Activated CD8-positive, alpha-beta T cell treated with anti-CD3 and anti-CD28 coated beads for 36 hours (primary cell): ENCODE results near the gene JMJD8. TPM values are rescaled to one million over a fixed set of nuclear protein-coding genes. Genes with fewer than 3 reads are reported as not detected.

ENCODE experiments used
- ATAC-seq: fragments of 200-7000 bp; cut with Tn5 transposase; one replicate; pipeline ENCODE4 v1.10.0; 2021; ENCODE audit warnings: mild to moderate bottlenecking, moderate library complexity
- CTCF ChIA-PET: fragments of 350-600 bp; sonication (Branson Sonifier 250); formaldehyde crosslinking; loops from one replicate; lab custom pipeline; 2021; ENCODE audit warnings: antibody characterized with exemption; lab: Charles Lee
- POLR2A ChIA-PET: fragments of 350-600 bp; sonication (Branson Sonifier 250); formaldehyde crosslinking; loops from one replicate; lab custom pipeline; 2021; ENCODE audit warnings: antibody characterized with exemption; lab: Charles Lee
- DNase-seq: peaks from one replicate; pipeline ENCODE4 v3.0.0-alpha.2; 2020
- H3K27ac Mint-ChIP-seq: one replicate; pipeline ENCODE4 v1.8.0; 2021; ENCODE audit warnings: mild to moderate bottlenecking, mixed read lengths
- H3K27me3 Mint-ChIP-seq: one replicate; pipeline ENCODE4 v1.8.0; 2021; ENCODE audit warnings: mixed read lengths
- H3K36me3 Mint-ChIP-seq: one replicate; pipeline ENCODE4 v1.8.0; 2021; ENCODE audit warnings: low read depth, mixed read lengths
- H3K4me1 Mint-ChIP-seq: one replicate; pipeline ENCODE4 v1.8.0; 2021; ENCODE audit warnings: low read depth, mixed read lengths
- H3K4me3 Mint-ChIP-seq: one replicate; pipeline ENCODE4 v1.8.0; 2021; ENCODE audit warnings: mild to moderate bottlenecking, moderate library complexity, mixed read lengths
- H3K9me3 Mint-ChIP-seq: one replicate; pipeline ENCODE4 v1.8.0; 2021; ENCODE audit warnings: mixed read lengths
- intact Hi-C: fragments of 100-400 bp; cut with micrococcal nuclease; formaldehyde crosslinking; loops from one replicate; pipeline ENCODE4 v1.10.0; 2022
- total RNA-seq, 2 experiments: library from RNA; stranded (reverse); gene quantifications; one replicate each; pipeline ENCODE4 v1.2.3, GENCODE V29; 2021
- TF ChIP-seq, protein P1 (sequence below): fragments of 200-600 bp; IDR thresholded peaks from one replicate; pipeline ENCODE4 v1.8.0; 2022; ENCODE audit warnings: antibody characterized with exemption, mild to moderate bottlenecking

JMJD8 gene
- total RNA-seq, 2 experiments from 2014 or later: 26.2 to 28.7 TPM

GRCh38 chr16:634051-634670 lies 50.0 kb downstream of the JMJD8 start:
- no peak for DNase-seq
- TF ChIP-seq, protein P1, sequence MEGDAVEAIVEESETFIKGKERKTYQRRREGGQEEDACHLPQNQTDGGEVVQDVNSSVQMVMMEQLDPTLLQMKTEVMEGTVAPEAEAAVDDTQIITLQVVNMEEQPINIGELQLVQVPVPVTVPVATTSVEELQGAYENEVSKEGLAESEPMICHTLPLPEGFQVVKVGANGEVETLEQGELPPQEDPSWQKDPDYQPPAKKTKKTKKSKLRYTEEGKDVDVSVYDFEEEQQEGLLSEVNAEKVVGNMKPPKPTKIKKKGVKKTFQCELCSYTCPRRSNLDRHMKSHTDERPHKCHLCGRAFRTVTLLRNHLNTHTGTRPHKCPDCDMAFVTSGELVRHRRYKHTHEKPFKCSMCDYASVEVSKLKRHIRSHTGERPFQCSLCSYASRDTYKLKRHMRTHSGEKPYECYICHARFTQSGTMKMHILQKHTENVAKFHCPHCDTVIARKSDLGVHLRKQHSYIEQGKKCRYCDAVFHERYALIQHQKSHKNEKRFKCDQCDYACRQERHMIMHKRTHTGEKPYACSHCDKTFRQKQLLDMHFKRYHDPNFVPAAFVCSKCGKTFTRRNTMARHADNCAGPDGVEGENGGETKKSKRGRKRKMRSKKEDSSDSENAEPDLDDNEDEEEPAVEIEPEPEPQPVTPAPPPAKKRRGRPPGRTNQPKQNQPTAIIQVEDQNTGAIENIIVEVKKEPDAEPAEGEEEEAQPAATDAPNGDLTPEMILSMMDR: no peak

DNA sequence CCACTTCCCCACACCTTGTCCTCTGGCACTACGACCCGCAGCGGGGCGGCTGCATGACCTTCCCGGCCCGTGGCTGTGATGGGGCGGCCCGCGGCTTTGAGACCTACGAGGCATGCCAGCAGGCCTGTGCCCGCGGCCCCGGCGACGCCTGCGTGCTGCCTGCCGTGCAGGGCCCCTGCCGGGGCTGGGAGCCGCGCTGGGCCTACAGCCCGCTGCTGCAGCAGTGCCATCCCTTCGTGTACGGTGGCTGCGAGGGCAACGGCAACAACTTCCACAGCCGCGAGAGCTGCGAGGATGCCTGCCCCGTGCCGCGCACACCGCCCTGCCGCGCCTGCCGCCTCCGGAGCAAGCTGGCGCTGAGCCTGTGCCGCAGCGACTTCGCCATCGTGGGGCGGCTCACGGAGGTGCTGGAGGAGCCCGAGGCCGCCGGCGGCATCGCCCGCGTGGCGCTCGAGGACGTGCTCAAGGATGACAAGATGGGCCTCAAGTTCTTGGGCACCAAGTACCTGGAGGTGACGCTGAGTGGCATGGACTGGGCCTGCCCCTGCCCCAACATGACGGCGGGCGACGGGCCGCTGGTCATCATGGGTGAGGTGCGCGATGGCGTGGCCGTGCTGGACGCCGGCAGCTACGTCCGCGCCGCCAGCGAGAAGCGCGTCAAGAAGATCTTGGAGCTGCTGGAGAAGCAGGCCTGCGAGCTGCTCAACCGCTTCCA lies 50.6 kb downstream of the JMJD8 start:
- TF ChIP-seq, protein P1: no peak
- Mint-ChIP-seq H3K9me3 (no peaks in the 10 kb centered on the region), H3K4me3 (no peak overlapping the region), H3K27ac (no peak overlapping the region), H3K4me1 (peaks cover 11% of the 10 kb centered on the region), H3K36me3 (peaks cover 3% of the 10 kb centered on the region), H3K27me3 (no peaks in the 10 kb centered on the region)
- CTCF ChIA-PET: interaction anchor here (1.1 kb wide), 1 partner anchor 9 kb away, joined by 3 read pairs; no protein-coding TSS in a partner anchor
- no peak for ATAC-seq
- DNase-seq: no peak
- intact Hi-C loops: no loop called here
- POLR2A ChIA-PET: interaction anchor here (0.9 to 1.2 kb wide), 2 partner anchors 10 to 51 kb away, joined by 3 read pairs; no protein-coding TSS in a partner anchor

More at GRCh38 chr16:634051-634670, 50.0 kb downstream of the JMJD8 start:
- intact Hi-C loops: no loop called here
- no peaks in the 10 kb centered on the region for H3K9me3 Mint-ChIP-seq
- POLR2A ChIA-PET: interaction anchor here (0.9 to 1.2 kb wide), 2 partner anchors 9 to 51 kb away, joined by 3 read pairs; no protein-coding TSS in a partner anchor
- H3K4me3 Mint-ChIP-seq: peak overlapping the region; percentile 89
- H3K36me3 Mint-ChIP-seq: peaks cover 3% of the 10 kb centered on the region
- no peak overlapping the region for H3K27ac Mint-ChIP-seq
- H3K27me3 Mint-ChIP-seq: no peaks in the 10 kb centered on the region
- ATAC-seq: no peak
- peaks cover 11% of the 10 kb centered on the region for H3K4me1 Mint-ChIP-seq
- CTCF ChIA-PET: interaction anchor here (1.1 kb wide), 1 partner anchor 10 kb away, joined by 3 read pairs; no protein-coding TSS in a partner anchor

- Mint-ChIP-seq H3K27ac (no peak overlapping the region), H3K4me1 (peaks cover 8% of the 10 kb centered on the region), H3K36me3 (peaks cover 3% of the 10 kb centered on the region), H3K27me3 (no peaks in the 10 kb centered on the region), H3K4me3 (no peak overlapping the region), H3K9me3 (no peaks in the 10 kb centered on the region)
- no peak for DNase-seq
- no peak for ATAC-seq
- POLR2A ChIA-PET: no interaction called here
- CTCF ChIA-PET: no interaction called here
- TF ChIP-seq, protein P1: no peak
- intact Hi-C loops: no loop called here
These were observed 51.4 kb downstream of the JMJD8 start for GRCh38 chr16:632486-633335.

DNA sequence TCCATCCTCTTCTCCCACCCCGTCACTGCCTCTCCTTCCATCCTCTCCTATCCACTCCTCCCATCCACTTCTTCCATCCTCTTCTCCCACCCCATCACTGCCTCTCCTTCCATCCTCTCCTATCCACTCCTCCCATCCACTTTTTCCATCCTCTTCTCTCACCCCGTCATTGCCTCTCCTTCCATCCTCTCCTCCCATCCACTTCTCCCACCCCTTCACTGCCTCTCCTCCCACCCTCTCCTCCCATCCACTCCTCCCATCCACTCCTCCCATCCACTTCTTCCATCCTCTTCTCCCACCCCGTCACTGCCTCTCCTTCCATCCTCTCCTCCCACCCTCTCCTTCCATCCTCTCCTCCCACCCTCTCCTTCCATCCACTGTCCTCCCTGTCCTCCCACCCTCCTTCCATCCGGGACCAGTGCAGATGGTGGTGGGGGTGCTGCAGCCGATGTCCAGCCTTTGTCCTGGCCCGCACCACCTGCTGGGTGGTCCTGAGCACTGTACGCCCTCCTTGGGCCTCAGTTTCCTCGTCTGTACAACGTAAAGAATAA lies 52.3 kb downstream of the JMJD8 start:
- Mint-ChIP-seq H3K4me1 (peaks cover 6% of the 10 kb centered on the region), H3K36me3 (peaks cover 3% of the 10 kb centered on the region), H3K27me3 (no peaks in the 10 kb centered on the region), H3K4me3 (no peak overlapping the region), H3K27ac (no peak overlapping the region), H3K9me3 (no peaks in the 10 kb centered on the region)
- TF ChIP-seq, protein P1: no peak
- ATAC-seq (no peak), DNase-seq (no peak)
- ChIA-PET CTCF (no interaction called here), POLR2A (no interaction called here)
- intact Hi-C loops: no loop called here

Other genes with a start within 250 kb of the JMJD8 start
- gene CAPN15, start 156.6 kb downstream of the JMJD8 start, total RNA-seq: 10 to 100 TPM; 76.4 to 81.2 TPM
- not detected for gene PRR35, start 123.9 kb downstream of the JMJD8 start, total RNA-seq
- under 1 TPM; 0.41 to 0.72 TPM for gene NHLRC4, start 117.3 kb downstream of the JMJD8 start, total RNA-seq
- 10 to 100 TPM; 18.5 to 18.6 TPM for gene PIGQ, start 114.4 kb downstream of the JMJD8 start, total RNA-seq
- 1 to 10 TPM; 8.1 to 8.8 TPM for gene RAB40C, start 94.3 kb downstream of the JMJD8 start, total RNA-seq
- under 1 TPM in 1 of 2 experiments, not detected in 1; 0.25 TPM for gene WFIKKN1, start 53.3 kb downstream of the JMJD8 start, total RNA-seq
- 100 to 1,000 TPM; 119 to 133 TPM for gene METTL26, start 48.0 kb downstream of the JMJD8 start, total RNA-seq
- 10 to 100 TPM; 60.7 to 62.7 TPM for gene MCRIP2, start 42.5 kb downstream of the JMJD8 start, total RNA-seq
- gene WDR90, start 35.0 kb downstream of the JMJD8 start, total RNA-seq: 10 to 100 TPM; 89.6 to 90.7 TPM
- gene RHOT2, start 16.2 kb downstream of the JMJD8 start, total RNA-seq: 100 to 1,000 TPM; 110 TPM
- gene RHBDL1, start 8.7 kb downstream of the JMJD8 start, total RNA-seq: under 1 TPM; 0.79 to 0.89 TPM
- 10 to 100 TPM; 57.1 to 61.7 TPM for gene STUB1, start 3.9 kb downstream of the JMJD8 start, total RNA-seq
- 10 to 100 TPM; 17.6 to 18.7 TPM for gene WDR24, start 6.1 kb upstream of the JMJD8 start, total RNA-seq
- 1 to 10 TPM; 5.9 to 8.0 TPM for gene FBXL16, start 21.5 kb upstream of the JMJD8 start, total RNA-seq
- 10 to 100 TPM; 37.2 to 43.1 TPM for gene METRN, start 30.8 kb upstream of the JMJD8 start, total RNA-seq
- gene ANTKMT, start 36.8 kb upstream of the JMJD8 start, total RNA-seq: 10 to 100 TPM; 34.3 to 38.4 TPM
- gene CCDC78, start 42.1 kb upstream of the JMJD8 start, total RNA-seq: 1 to 10 TPM; 4.6 to 5.7 TPM
- gene HAGHL, start 42.8 kb upstream of the JMJD8 start, total RNA-seq: 10 to 100 TPM; 28.8 to 32.6 TPM
- gene CIAO3, start 56.7 kb upstream of the JMJD8 start, total RNA-seq: 10 to 100 TPM; 21.3 to 25.0 TPM
- gene MSLN, start 76.4 kb upstream of the JMJD8 start, total RNA-seq: not detected
- gene RPUSD1, start 104.0 kb upstream of the JMJD8 start, total RNA-seq: 10 to 100 TPM; 17.1 to 18.1 TPM
- gene CHTF18, start 104.3 kb upstream of the JMJD8 start, total RNA-seq: 100 to 1,000 TPM in 1 of 2 experiments, 10 to 100 TPM in 1; 95.6 to 115 TPM
- not detected for gene GNG13, start 116.4 kb upstream of the JMJD8 start, total RNA-seq